Esophagus (tissue), 2 donors: ENCODE results near the gene TSPAN11. TPM values are rescaled to one million over a fixed set of nuclear protein-coding genes. Genes with fewer than 3 reads are reported as not detected.

Experiments
- H3K27ac ChIP-seq, 2 donors: one replicate each; pipeline ENCODE4 v1.5.1; 2013; ENCODE audit warnings: low read depth in 2 of 2, mild to moderate bottlenecking in 2 of 2, inconsistent platforms in 1 of 2, low read length in 1 of 2, moderate library complexity in 1 of 2
- H3K27me3 ChIP-seq, 2 donors: one replicate each; pipeline ENCODE4 v1.6.1; 2013; ENCODE audit warnings: low read length in 2 of 2, control low read depth in 1 of 2, mild to moderate bottlenecking in 1 of 2; ENCODE audit not compliant: insufficient read depth in 2 of 2, control insufficient read depth in 1 of 2
- H3K36me3 ChIP-seq, 2 donors: one replicate each; pipeline ENCODE4 v1.6.1; 2013; ENCODE audit warnings: low read length in 1 of 2; ENCODE audit not compliant: control insufficient read depth in 2 of 2, insufficient read depth in 2 of 2
- H3K4me1 ChIP-seq, 2 donors: one replicate each; pipeline ENCODE4 v1.6.1; 2013; ENCODE audit warnings: low read length in 1 of 2; ENCODE audit not compliant: control insufficient read depth in 2 of 2, insufficient read depth in 2 of 2
- H3K4me3 ChIP-seq, 2 donors: one replicate each; pipeline ENCODE4 v1.5.1; 2013; ENCODE audit warnings: low read length in 2 of 2, mild to moderate bottlenecking in 2 of 2, low read depth in 1 of 2, moderate library complexity in 1 of 2
- H3K9me3 ChIP-seq, 2 donors: one replicate each; pipeline ENCODE4 v1.6.1; 2013; ENCODE audit warnings: mild to moderate bottlenecking in 2 of 2, low read depth in 1 of 2, low read length in 1 of 2, moderate library complexity in 1 of 2; ENCODE audit not compliant: control insufficient read depth in 2 of 2, insufficient read depth in 1 of 2
- WGBS, 2 donors: extraction: QIAGEN DNeasy Blood & Tissue Kit; methylation state at CpG; one replicate each; pipeline ENCODE4 v1.1.7; 2013; 5-methylcytosine and 5-hydroxymethylcytosine counted together
- polyA plus RNA-seq, 2 donors: library from polyadenylated mRNA; stranded (reverse); fragments of 200-250 nt; gene quantifications; one replicate each; pipeline ENCODE4 v1.2.3, GENCODE V29; 2013
- donor health status: healthy with polysubstance abuse.
- donor health status: Bipolar disorder and iron deficiency.

Gene TSPAN11
- polyA plus RNA-seq, 2 donors, result 0.29 to 0.42 TPM

DNA sequence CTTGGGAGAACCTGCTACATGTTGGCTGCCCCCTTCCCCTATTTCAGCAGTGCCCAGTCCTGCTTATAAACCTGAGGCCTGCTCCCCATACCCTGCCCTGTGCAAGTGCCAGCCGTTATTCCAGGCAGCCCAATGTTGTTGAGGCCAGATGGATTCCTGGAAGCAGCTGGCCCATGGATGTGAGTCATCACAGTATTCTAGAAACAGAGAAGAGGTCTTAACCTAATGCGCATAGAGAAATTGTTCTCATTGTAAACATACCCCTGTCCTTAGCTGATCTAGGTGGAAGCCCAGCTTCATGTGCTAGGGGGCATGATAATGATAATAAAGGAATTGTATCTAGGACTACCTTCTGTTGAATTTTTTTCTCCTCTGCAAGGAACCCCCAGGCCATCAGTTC lies 69.7 kb downstream of the TSPAN11 start:
- 74 to 75% methylated on average over 2 of the region's 2 CpGs for WGBS, 2 donors
- no peak overlapping the region for H3K27ac ChIP-seq
- no peaks in the 10 kb centered on the region for H3K27me3 ChIP-seq
- H3K4me1 ChIP-seq, result no peaks in the 10 kb centered on the region
- no peaks in the 10 kb centered on the region for H3K9me3 ChIP-seq
- no peaks in the 10 kb centered on the region for H3K36me3 ChIP-seq
- H3K4me3 ChIP-seq, result no peak overlapping the region

DNA sequence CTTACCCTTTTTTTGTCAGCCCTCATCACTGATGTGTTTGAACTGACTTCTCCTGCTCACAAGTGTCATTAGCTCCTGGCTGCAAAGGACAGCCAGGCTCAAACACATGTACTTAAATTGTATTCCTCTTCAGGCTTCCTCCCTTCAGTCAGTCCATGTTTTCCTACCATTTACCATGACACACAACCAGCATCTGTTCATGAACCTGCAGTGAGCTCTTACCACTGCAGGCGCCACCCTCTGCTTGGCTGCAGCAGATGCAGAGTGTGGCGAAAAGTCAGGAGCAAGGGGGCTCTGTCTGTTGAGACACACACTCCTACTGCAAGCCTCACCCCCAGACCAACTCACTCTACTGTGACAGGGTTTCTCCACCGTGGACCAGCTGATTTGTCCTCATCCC lies 70.2 kb downstream of the TSPAN11 start:
- WGBS, 2 donors, result 90 to 96% methylated on average over 3 of the region's 3 CpGs

GRCh38 chr12:30997685-30998440 lies 71.3 kb downstream of the TSPAN11 start:
- no peak overlapping the region for H3K27ac ChIP-seq
- 88 to 90% methylated on average over 7 of the region's 7 CpGs for WGBS, 2 donors
- H3K4me1 ChIP-seq, result no peaks in the 10 kb centered on the region
- H3K4me3 ChIP-seq, result no peak overlapping the region
- H3K36me3 ChIP-seq, result no peaks in the 10 kb centered on the region
- H3K27me3 ChIP-seq, result no peaks in the 10 kb centered on the region
- no peaks in the 10 kb centered on the region for H3K9me3 ChIP-seq

More for the DNA sequence above, 70.2 kb downstream of the TSPAN11 start:
- Histone ChIP-seq H3K4me1 (no peaks in the 10 kb centered on the region), H3K27me3 (no peaks in the 10 kb centered on the region), H3K27ac (no peak overlapping the region), H3K4me3 (no peak overlapping the region), H3K9me3 (no peaks in the 10 kb centered on the region), H3K36me3 (no peaks in the 10 kb centered on the region)

- Histone ChIP-seq H3K4me1 (no peaks in the 10 kb centered on the region), H3K27ac (no peak overlapping the region), H3K4me3 (no peak overlapping the region), H3K27me3 (no peaks in the 10 kb centered on the region), H3K36me3 (no peaks in the 10 kb centered on the region), H3K9me3 (no peaks in the 10 kb centered on the region)
- 91 to 93% methylated on average over 6 of the region's 6 CpGs for WGBS, 2 donors
Observed at GRCh38 chr12:30999011-30999410, 72.5 kb downstream of the TSPAN11 start.

- no peaks in the 10 kb centered on the region for H3K36me3 ChIP-seq
- H3K4me1 ChIP-seq, result no peaks in the 10 kb centered on the region
- no peaks in the 10 kb centered on the region for H3K27me3 ChIP-seq
- no peak overlapping the region for H3K4me3 ChIP-seq
- no peaks in the 10 kb centered on the region for H3K9me3 ChIP-seq
- H3K27ac ChIP-seq, result no peak overlapping the region
- 77 to 88% methylated on average over 4 of the region's 4 CpGs for WGBS, 2 donors
Observed at GRCh38 chr12:30999723-31000122, 73.2 kb downstream of the TSPAN11 start.

DNA sequence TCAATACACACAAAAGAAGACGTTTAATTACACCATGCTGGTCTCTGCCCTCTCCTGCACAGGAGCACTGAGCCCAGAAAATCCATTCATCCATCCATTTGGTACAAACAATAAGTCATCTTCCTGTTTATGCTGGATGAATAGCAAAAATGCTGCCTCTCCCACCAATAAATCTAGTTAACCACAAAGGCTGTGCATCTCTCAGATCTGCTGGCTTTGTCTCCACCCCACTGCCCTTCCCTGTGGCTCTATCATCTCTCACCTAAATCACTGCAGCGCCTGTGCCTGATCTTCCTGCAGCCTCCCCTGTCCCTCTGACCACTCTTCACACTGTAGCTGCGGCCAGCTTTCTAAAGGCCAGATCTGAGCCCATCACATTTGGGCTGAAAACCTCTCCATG lies 74.2 kb downstream of the TSPAN11 start:
- Histone ChIP-seq H3K27me3 (no peaks in the 10 kb centered on the region), H3K9me3 (no peaks in the 10 kb centered on the region), H3K4me3 (no peak overlapping the region), H3K36me3 (no peaks in the 10 kb centered on the region), H3K27ac (no peak overlapping the region), H3K4me1 (peaks cover 0 to 2% of the 10 kb centered on the region in 2 donors)
- 61 to 70% methylated on average over 3 of the region's 3 CpGs for WGBS, 2 donors

GRCh38 chr12:31001581-31002360 lies 75.2 kb downstream of the TSPAN11 start:
- no peak overlapping the region for H3K4me3 ChIP-seq
- no peaks in the 10 kb centered on the region for H3K9me3 ChIP-seq
- H3K27me3 ChIP-seq, result no peaks in the 10 kb centered on the region
- no peak overlapping the region for H3K27ac ChIP-seq
- no peaks in the 10 kb centered on the region for H3K36me3 ChIP-seq
- WGBS, 2 donors, result 81 to 90% methylated on average over 9 of the region's 9 CpGs
- H3K4me1 ChIP-seq, result peaks cover 0 to 3% of the 10 kb centered on the region in 2 donors

- peaks cover 0 to 3% of the 10 kb centered on the region in 2 donors for H3K4me1 ChIP-seq
Observed at GRCh38 chr12:31002361-31002725, 75.8 kb downstream of the TSPAN11 start.

DNA sequence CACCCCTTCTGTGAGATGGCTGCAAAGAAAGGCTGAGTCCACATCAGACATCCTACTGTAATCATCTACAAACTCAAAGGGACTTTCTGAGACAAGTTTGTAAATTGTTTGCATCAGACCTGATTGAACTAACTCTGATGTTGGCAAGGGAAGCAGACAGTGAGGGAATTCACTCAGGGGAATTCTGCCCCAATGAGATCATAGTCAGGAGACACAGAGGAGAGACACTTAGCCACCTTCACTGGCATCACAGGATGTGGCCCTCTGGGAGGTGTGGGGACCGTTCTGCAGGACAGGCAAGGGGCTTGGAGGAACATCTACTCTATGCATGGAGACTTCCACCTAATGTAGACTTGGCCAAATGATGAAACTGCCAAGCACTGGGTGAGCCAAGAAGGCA lies 76.5 kb downstream of the TSPAN11 start:
- peaks cover 0 to 3% of the 10 kb centered on the region in 2 donors for H3K4me1 ChIP-seq
- H3K9me3 ChIP-seq, result no peaks in the 10 kb centered on the region
- WGBS, 2 donors, result 65 to 67% methylated on average over 1 of the region's 1 CpG
- no peak overlapping the region for H3K27ac ChIP-seq
- no peak overlapping the region for H3K4me3 ChIP-seq
- no peaks in the 10 kb centered on the region for H3K36me3 ChIP-seq
- H3K27me3 ChIP-seq, result no peaks in the 10 kb centered on the region

More at GRCh38 chr12:31002361-31002725, 75.8 kb downstream of the TSPAN11 start:
- 86 to 87% methylated on average over 5 of the region's 5 CpGs for WGBS, 2 donors
- Histone ChIP-seq H3K36me3 (no peaks in the 10 kb centered on the region), H3K27ac (no peak overlapping the region), H3K9me3 (no peaks in the 10 kb centered on the region), H3K27me3 (no peaks in the 10 kb centered on the region), H3K4me3 (no peak overlapping the region)
